ENCODE results near the gene RAP2A.

Gene RAP2A

GRCh38 chr13:97498419-97498818, 64.5 kb downstream of the RAP2A start:
- Mint-ChIP-seq H3K9me3 (no peaks in the 10 kb centered on the region), H3K4me1 (ENCODE audit: low read depth in 2 of 2) (no peaks in the 10 kb centered on the region), H3K27ac (no peak overlapping the region), H3K27me3 (peaks cover 9 to 26% of the 10 kb centered on the region in 2 donors), H3K36me3 (ENCODE audit: insufficient read depth) (no peaks in the 10 kb centered on the region), H3K4me3 (no peak overlapping the region)
- ATAC-seq (replicated peaks) (no peak), DNase-seq (no peak)

- Mint-ChIP-seq H3K4me3 (no peak overlapping the region), H3K36me3 (ENCODE audit: insufficient read depth) (no peaks in the 10 kb centered on the region), H3K4me1 (ENCODE audit: low read depth in 2 of 2) (no peaks in the 10 kb centered on the region), H3K27me3 (peaks cover 9 to 19% of the 10 kb centered on the region in 2 donors), H3K27ac (no peak overlapping the region), H3K9me3 (no peaks in the 10 kb centered on the region)
- DNase-seq: no peak
- no peak for ATAC-seq (replicated peaks)
Measured at GRCh38 chr13:97499181-97499580, 65.2 kb downstream of the RAP2A start.

GRCh38 chr13:97502181-97502580, 68.2 kb downstream of the RAP2A start:
- DNase-seq (no peak), ATAC-seq (replicated peaks) (no peak)
- H3K4me1 Mint-ChIP-seq (ENCODE audit: low read depth in 2 of 2): peaks cover 2 to 6% of the 10 kb centered on the region in 2 donors
- H3K27ac Mint-ChIP-seq: no peak overlapping the region
- H3K27me3 Mint-ChIP-seq: peaks cover 9 to 15% of the 10 kb centered on the region in 2 donors
- H3K9me3 Mint-ChIP-seq: no peaks in the 10 kb centered on the region
- H3K4me3 Mint-ChIP-seq: no peak overlapping the region
- H3K36me3 Mint-ChIP-seq (ENCODE audit: insufficient read depth): no peaks in the 10 kb centered on the region

DNA sequence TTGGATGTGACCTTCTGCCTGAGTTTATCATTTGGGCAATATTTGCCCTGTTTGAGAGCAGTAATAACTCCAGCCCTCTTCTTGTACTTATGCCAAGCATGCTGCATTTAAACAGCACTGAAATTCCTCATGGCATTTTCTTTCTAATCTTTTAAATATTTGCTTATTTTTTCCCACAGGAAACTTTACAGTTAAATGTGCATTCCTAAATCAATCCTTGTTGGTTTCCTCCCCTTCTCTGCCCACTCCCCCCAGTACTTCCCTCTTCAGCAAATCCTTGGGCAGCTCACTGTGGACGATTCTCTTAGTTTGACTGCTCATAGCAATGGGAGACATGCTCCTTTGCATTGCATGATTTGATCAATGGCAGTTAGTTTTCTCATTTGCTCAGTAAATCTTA, 68.7 kb downstream of the RAP2A start:
- H3K27me3 Mint-ChIP-seq: peaks cover 8 to 17% of the 10 kb centered on the region in 2 donors
- peaks cover 2 to 6% of the 10 kb centered on the region in 2 donors for H3K4me1 Mint-ChIP-seq (ENCODE audit: low read depth in 2 of 2)
- no peak overlapping the region for H3K4me3 Mint-ChIP-seq
- no peak for ATAC-seq (replicated peaks)
- no peak overlapping the region for H3K27ac Mint-ChIP-seq
- H3K36me3 Mint-ChIP-seq (ENCODE audit: insufficient read depth): no peaks in the 10 kb centered on the region
- H3K9me3 Mint-ChIP-seq: no peaks in the 10 kb centered on the region
- DNase-seq: no peak

- H3K27ac Mint-ChIP-seq: no peak overlapping the region
- no peak for ATAC-seq (replicated peaks)
- peaks cover 5 to 22% of the 10 kb centered on the region in 2 donors for H3K27me3 Mint-ChIP-seq
- no peaks in the 10 kb centered on the region for H3K36me3 Mint-ChIP-seq (ENCODE audit: insufficient read depth)
- H3K4me3 Mint-ChIP-seq: no peak overlapping the region
- H3K4me1 Mint-ChIP-seq (ENCODE audit: low read depth in 2 of 2): peaks cover 2 to 6% of the 10 kb centered on the region in 2 donors
- no peaks in the 10 kb centered on the region for H3K9me3 Mint-ChIP-seq
- no peak for DNase-seq
Measured at GRCh38 chr13:97505017-97505416, 71.0 kb downstream of the RAP2A start.

DNA sequence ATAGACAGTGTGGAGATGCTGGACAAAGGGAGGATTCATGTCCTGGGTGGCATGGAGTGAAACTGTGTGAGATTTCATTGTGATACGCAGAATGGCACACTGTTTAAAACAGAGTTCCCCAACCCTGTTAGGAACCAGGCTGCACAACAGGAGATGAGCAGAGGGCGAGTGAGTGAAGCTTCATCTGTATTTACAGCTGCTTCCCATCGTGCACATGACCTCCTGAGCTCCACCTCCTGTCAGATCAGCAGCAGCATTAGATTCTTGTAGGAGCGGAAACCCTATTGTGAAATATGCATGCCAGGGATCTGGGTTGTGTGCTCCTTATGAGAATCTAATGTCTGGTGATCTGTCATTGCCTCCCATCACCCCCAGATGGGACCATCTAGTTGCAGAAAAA, 72.5 kb downstream of the RAP2A start:
- Mint-ChIP-seq H3K4me3 (no peak overlapping the region), H3K36me3 (ENCODE audit: insufficient read depth) (no peaks in the 10 kb centered on the region), H3K27me3 (peaks cover 20 to 37% of the 10 kb centered on the region in 2 donors), H3K4me1 (ENCODE audit: low read depth in 2 of 2) (peaks cover 2 to 6% of the 10 kb centered on the region in 2 donors), H3K27ac (no peak overlapping the region), H3K9me3 (peaks cover 0 to 2% of the 10 kb centered on the region in 2 donors)
- no peak for ATAC-seq (replicated peaks)
- DNase-seq: no peak

DNA sequence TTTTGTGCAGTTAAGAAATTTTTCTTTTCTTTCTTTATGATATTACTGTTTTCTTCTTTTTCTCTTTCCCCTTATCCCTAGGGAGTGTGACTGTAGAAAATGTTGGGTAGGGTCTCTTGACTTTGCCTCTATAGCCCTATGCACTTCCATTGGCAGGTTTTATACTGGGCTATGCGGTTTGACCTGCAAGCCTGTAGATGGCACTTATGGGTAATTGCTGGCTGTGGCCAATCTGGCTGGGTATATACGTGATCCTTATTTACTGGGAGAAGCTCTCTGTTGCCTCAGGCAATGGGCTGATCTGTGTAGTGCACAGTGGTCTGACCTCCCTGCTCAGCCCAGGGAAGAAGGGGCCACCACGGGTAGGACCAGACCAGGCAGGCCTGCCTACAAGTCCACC, 78.8 kb downstream of the RAP2A start:
- Mint-ChIP-seq H3K4me3 (no peak overlapping the region), H3K36me3 (ENCODE audit: insufficient read depth) (no peaks in the 10 kb centered on the region), H3K9me3 (peaks cover 7 to 17% of the 10 kb centered on the region in 2 donors), H3K27ac (no peak overlapping the region), H3K4me1 (ENCODE audit: low read depth in 2 of 2) (no peaks in the 10 kb centered on the region), H3K27me3 (peaks cover 48 to 53% of the 10 kb centered on the region in 2 donors)
- ATAC-seq (replicated peaks): no peak
- no peak for DNase-seq

DNA sequence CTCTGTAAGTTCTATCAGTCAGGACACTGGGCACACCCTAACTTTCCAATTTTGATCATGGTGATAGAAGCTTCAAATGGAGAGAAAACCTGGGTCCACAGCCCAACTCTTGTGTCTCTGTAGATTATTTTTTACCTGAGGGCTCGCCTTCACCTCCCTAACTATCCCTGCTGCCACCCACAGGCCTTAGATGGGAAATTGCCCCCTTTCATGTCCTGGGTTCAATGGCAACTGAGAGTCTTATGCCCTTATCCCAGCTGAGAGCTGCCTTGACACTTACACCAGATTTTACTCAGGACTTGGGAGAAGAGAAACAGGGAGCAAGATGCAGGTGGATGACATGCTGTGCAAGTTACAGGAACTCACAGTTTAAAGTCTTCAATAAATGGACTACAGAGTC, 81.7 kb downstream of the RAP2A start:
- Mint-ChIP-seq H3K4me1 (ENCODE audit: low read depth in 2 of 2) (no peaks in the 10 kb centered on the region), H3K4me3 (no peak overlapping the region), H3K27ac (no peak overlapping the region), H3K27me3 (peaks cover 37 to 40% of the 10 kb centered on the region in 2 donors), H3K36me3 (ENCODE audit: insufficient read depth) (no peaks in the 10 kb centered on the region), H3K9me3 (peaks cover 7 to 17% of the 10 kb centered on the region in 2 donors)
- DNase-seq: no peak
- no peak for ATAC-seq (replicated peaks)

DNA sequence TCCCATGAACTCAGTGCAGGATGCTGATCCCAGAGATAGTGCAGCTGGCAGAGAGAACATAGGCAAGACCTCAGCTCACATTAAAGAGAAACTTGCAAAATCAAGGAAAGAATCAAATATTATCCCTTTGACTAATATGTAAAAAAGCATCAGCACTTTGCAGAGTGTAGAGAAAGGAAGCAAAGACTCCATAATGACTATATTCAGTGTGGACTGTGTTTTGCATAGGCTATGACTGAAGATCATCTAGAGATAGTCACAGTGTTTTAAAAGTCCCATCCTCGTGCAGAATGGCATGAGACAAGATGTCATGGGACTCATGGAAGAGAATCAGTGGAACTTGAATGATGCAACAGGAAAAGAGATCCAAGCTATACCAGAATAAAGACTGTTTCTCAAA, 84.0 kb downstream of the RAP2A start:
- Mint-ChIP-seq H3K4me1 (ENCODE audit: low read depth in 2 of 2) (no peaks in the 10 kb centered on the region), H3K27ac (no peak overlapping the region), H3K4me3 (no peak overlapping the region), H3K27me3 (peaks cover 14 to 20% of the 10 kb centered on the region in 2 donors), H3K36me3 (ENCODE audit: insufficient read depth) (no peaks in the 10 kb centered on the region), H3K9me3 (peaks cover 0 to 2% of the 10 kb centered on the region in 2 donors)
- DNase-seq: no peak
- ATAC-seq (replicated peaks): no peak

Data from effector memory CD8-positive, alpha-beta T cell (primary cell).